ENCODE measurements around the gene FHOD3. TPM values are rescaled to one million over a fixed set of nuclear protein-coding genes. Genes with fewer than 3 reads are reported as not detected.

The FHOD3 gene
- total RNA-seq, 1 experiment from 2014 or later = 0.34 TPM

- intact Hi-C loops (cut with micrococcal nuclease; ENCODE audit: unreplicated experiment) = no loop called here
- H3K27me3 ChIP-seq (replicated peaks; ENCODE audit: insufficient read depth, low read depth, low read length, poor library complexity) = peaks cover 35% of the 10 kb centered on the region
- H3K9me3 ChIP-seq (ENCODE audit: low read depth, low read length, poor library complexity, severe bottlenecking) = no peaks in the 10 kb centered on the region
- TF ChIP-seq EZH2 (IDR thresholded peaks at IDR 0.05; ENCODE audit: borderline replicate concordance, low read depth, low read length, poor library complexity, severe bottlenecking) = no peak
- TF ChIP-seq CTCF (conservative IDR thresholded peaks at IDR 0.05; ENCODE audit: low read depth, low read length) = no peak
- POLR2A ChIA-PET (ENCODE audit: low non-redundant PET) = no interaction called here
- H3K4me3 ChIP-seq (ENCODE audit: low read depth, low read length, poor library complexity, severe bottlenecking) = no peak overlapping the region
- BruUV-seq (replicated peaks) = no TSS peak
- CTCF ChIA-PET = no interaction called here
- H3K36me3 ChIP-seq (ENCODE audit: insufficient read depth, low read length, poor library complexity, severe bottlenecking) = no peaks in the 10 kb centered on the region
- DNase-seq (ENCODE audit: low spot score) = no peak
- no peak overlapping the region for H3K27ac ChIP-seq (ENCODE audit: low read depth, low read length, poor library complexity, severe bottlenecking)
- no peaks in the 10 kb centered on the region for H3K4me1 ChIP-seq (ENCODE audit: insufficient read depth, low read length, poor library complexity, severe bottlenecking)
Measured at GRCh38 chr18:36275561-36275960, 22.0 kb upstream of the FHOD3 start.

GRCh38 chr18:36279001-36279400 lies 18.5 kb upstream of the FHOD3 start:
- Histone ChIP-seq H3K36me3 (ENCODE audit: insufficient read depth, low read length, poor library complexity, severe bottlenecking) (no peaks in the 10 kb centered on the region), H3K9me3 (ENCODE audit: low read depth, low read length, poor library complexity, severe bottlenecking) (no peaks in the 10 kb centered on the region), H3K4me3 (ENCODE audit: low read depth, low read length, poor library complexity, severe bottlenecking) (no peak overlapping the region), H3K27ac (ENCODE audit: low read depth, low read length, poor library complexity, severe bottlenecking) (no peak overlapping the region), H3K4me1 (ENCODE audit: insufficient read depth, low read length, poor library complexity, severe bottlenecking) (no peaks in the 10 kb centered on the region), H3K27me3 (replicated peaks; ENCODE audit: insufficient read depth, low read depth, low read length, poor library complexity) (peaks cover 46% of the 10 kb centered on the region)
- ChIA-PET POLR2A (ENCODE audit: low non-redundant PET) (no interaction called here), CTCF (no interaction called here)
- intact Hi-C loops (cut with micrococcal nuclease; ENCODE audit: unreplicated experiment) = no loop called here
- no peak for TF ChIP-seq EZH2 (IDR thresholded peaks at IDR 0.05; ENCODE audit: borderline replicate concordance, low read depth, low read length, poor library complexity, severe bottlenecking)
- no peak for DNase-seq (ENCODE audit: low spot score)
- BruUV-seq (replicated peaks) = no TSS peak

DNA sequence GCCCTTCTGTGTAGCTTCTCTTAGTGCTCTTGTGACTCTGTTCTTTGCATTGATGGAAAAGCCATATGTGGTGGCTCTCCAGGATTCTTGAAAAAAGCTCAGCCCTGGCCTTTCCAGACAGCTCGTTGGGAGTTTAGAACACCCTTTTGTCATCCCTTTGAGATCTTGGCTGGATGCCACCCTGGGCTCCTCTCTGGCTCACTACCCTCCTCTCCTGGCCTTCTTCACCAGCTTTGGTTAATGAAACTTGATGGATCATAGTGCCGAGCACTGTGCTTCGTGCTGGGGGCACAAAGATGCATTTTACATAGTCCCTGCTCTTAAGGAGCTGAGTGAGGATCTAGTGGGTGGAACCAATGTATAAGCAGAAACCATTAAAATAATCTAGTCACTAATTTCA lies 15.6 kb upstream of the FHOD3 start:
- Histone ChIP-seq H3K27me3 (replicated peaks; ENCODE audit: insufficient read depth, low read depth, low read length, poor library complexity) (peaks cover 46% of the 10 kb centered on the region), H3K4me1 (ENCODE audit: insufficient read depth, low read length, poor library complexity, severe bottlenecking) (no peaks in the 10 kb centered on the region), H3K27ac (ENCODE audit: low read depth, low read length, poor library complexity, severe bottlenecking) (no peak overlapping the region), H3K4me3 (ENCODE audit: low read depth, low read length, poor library complexity, severe bottlenecking) (no peak overlapping the region), H3K9me3 (ENCODE audit: low read depth, low read length, poor library complexity, severe bottlenecking) (no peaks in the 10 kb centered on the region), H3K36me3 (ENCODE audit: insufficient read depth, low read length, poor library complexity, severe bottlenecking) (no peaks in the 10 kb centered on the region)
- peak; percentile 15 for DNase-seq (ENCODE audit: low spot score)
- no TSS peak for BruUV-seq (replicated peaks)
- CTCF ChIA-PET = interaction anchor here (1.0 kb wide), 1 partner anchor 264 kb away, joined by 4 read pairs; no protein-coding TSS in a partner anchor
- POLR2A ChIA-PET (ENCODE audit: low non-redundant PET) = no interaction called here
- TF ChIP-seq EZH2 (IDR thresholded peaks at IDR 0.05; ENCODE audit: borderline replicate concordance, low read depth, low read length, poor library complexity, severe bottlenecking) (no peak), CTCF (conservative IDR thresholded peaks at IDR 0.05; ENCODE audit: low read depth, low read length) (no peak)
- intact Hi-C loops (cut with micrococcal nuclease; ENCODE audit: unreplicated experiment) = loop anchor here (10.0 kb wide), 2 partner anchors 473 to 877 kb away; no protein-coding TSS in a partner anchor

GRCh38 chr18:36283448-36283847 lies 14.1 kb upstream of the FHOD3 start:
- no peaks in the 10 kb centered on the region for H3K4me1 ChIP-seq (ENCODE audit: insufficient read depth, low read length, poor library complexity, severe bottlenecking)
- POLR2A ChIA-PET (ENCODE audit: low non-redundant PET) = no interaction called here
- no peak overlapping the region for H3K27ac ChIP-seq (ENCODE audit: low read depth, low read length, poor library complexity, severe bottlenecking)
- no peak for DNase-seq (ENCODE audit: low spot score)
- peaks cover 33% of the 10 kb centered on the region for H3K27me3 ChIP-seq (replicated peaks; ENCODE audit: insufficient read depth, low read depth, low read length, poor library complexity)
- no peaks in the 10 kb centered on the region for H3K36me3 ChIP-seq (ENCODE audit: insufficient read depth, low read length, poor library complexity, severe bottlenecking)
- no peak for TF ChIP-seq CTCF (conservative IDR thresholded peaks at IDR 0.05; ENCODE audit: low read depth, low read length)
- TF ChIP-seq EZH2 (IDR thresholded peaks at IDR 0.05; ENCODE audit: borderline replicate concordance, low read depth, low read length, poor library complexity, severe bottlenecking) = no peak
- intact Hi-C loops (cut with micrococcal nuclease; ENCODE audit: unreplicated experiment) = loop anchor here (10.0 kb wide), 2 partner anchors 471 to 879 kb away; no protein-coding TSS in a partner anchor
- BruUV-seq (replicated peaks) = no TSS peak
- no peaks in the 10 kb centered on the region for H3K9me3 ChIP-seq (ENCODE audit: low read depth, low read length, poor library complexity, severe bottlenecking)
- CTCF ChIA-PET = interaction anchor here (1.5 kb wide), 1 partner anchor 527 kb away, joined by 12 read pairs; no protein-coding TSS in a partner anchor
- no peak overlapping the region for H3K4me3 ChIP-seq (ENCODE audit: low read depth, low read length, poor library complexity, severe bottlenecking)

Measured in A673 (cell line).